GM12878 (cell line): ENCODE data around the gene CSF1R.

Experiments used
- ATF2 ChIP-seq: IDR thresholded peaks from 2 replicates; pipeline ENCODE4 v1.6.1; 2012; ENCODE audit warnings: low read length, inconsistent platforms
- BMI1 ChIP-seq: fragments of 450-650 bp; IDR thresholded peaks from 2 replicates; pipeline ENCODE4 v1.6.1; 2016; ENCODE audit warnings: mild to moderate bottlenecking, moderate library complexity, borderline replicate concordance
- CHD2 ChIP-seq: IDR thresholded peaks from 2 replicates; pipeline ENCODE4 v1.6.1; 2011; ENCODE audit warnings: low read depth, low read length, improper control_type of control experiment, borderline replicate concordance
- LARP7 ChIP-seq: fragments of 450-650 bp; IDR thresholded peaks from 2 replicates; pipeline ENCODE4 v1.6.1; 2017; ENCODE audit warnings: mild to moderate bottlenecking
- POLR2AphosphoS5 ChIP-seq: IDR thresholded peaks from 2 replicates; pipeline ENCODE4 v1.6.1; 2011; ENCODE audit warnings: mild to moderate bottlenecking, low read length, inconsistent platforms
- RCOR1 ChIP-seq: conservative IDR thresholded peaks from 2 replicates; pipeline ENCODE4 v1.6.1; 2012; ENCODE audit warnings: low read depth, low read length, improper control_type of control experiment
- SMC3 ChIP-seq: IDR thresholded peaks from 2 replicates; pipeline ENCODE4 v1.6.1; 2011; ENCODE audit warnings: low read length, improper control_type of control experiment, borderline replicate concordance
- SPI1 ChIP-seq: IDR thresholded peaks from 2 replicates; pipeline ENCODE4 v1.6.1; 2011; ENCODE audit warnings: low read depth, mild to moderate bottlenecking, low read length, moderate library complexity, borderline replicate concordance; ENCODE audit not compliant: insufficient read depth
- ZNF274 ChIP-seq: IDR thresholded peaks from one replicate; pipeline ENCODE4 v1.8.0; 2011; ENCODE audit not compliant: insufficient read length, insufficient read depth
- TF ChIP-seq, protein P1 (sequence below), 3 experiments: IDR thresholded peaks in 2 of 3; conservative IDR thresholded peaks in 1 of 3; 2 replicates each; pipeline ENCODE4 v1.5.1; 2011; ENCODE audit warnings: low read depth in 3 of 3, low read length in 3 of 3, mild to moderate bottlenecking in 3 of 3, control low read depth in 2 of 3, moderate library complexity in 2 of 3, inconsistent platforms in 1 of 3, mixed read lengths in 1 of 3; ENCODE audit not compliant: control insufficient read depth in 2 of 3, insufficient read depth in 1 of 3; ENCODE audit errors: extremely low read depth in 1 of 3
- TF ChIP-seq, protein P2 (sequence below): fragments of 450-650 bp; IDR thresholded peaks from 2 replicates; pipeline ENCODE4 v1.6.1; 2017; ENCODE audit warnings: low read depth, mild to moderate bottlenecking, moderate library complexity

DNA sequence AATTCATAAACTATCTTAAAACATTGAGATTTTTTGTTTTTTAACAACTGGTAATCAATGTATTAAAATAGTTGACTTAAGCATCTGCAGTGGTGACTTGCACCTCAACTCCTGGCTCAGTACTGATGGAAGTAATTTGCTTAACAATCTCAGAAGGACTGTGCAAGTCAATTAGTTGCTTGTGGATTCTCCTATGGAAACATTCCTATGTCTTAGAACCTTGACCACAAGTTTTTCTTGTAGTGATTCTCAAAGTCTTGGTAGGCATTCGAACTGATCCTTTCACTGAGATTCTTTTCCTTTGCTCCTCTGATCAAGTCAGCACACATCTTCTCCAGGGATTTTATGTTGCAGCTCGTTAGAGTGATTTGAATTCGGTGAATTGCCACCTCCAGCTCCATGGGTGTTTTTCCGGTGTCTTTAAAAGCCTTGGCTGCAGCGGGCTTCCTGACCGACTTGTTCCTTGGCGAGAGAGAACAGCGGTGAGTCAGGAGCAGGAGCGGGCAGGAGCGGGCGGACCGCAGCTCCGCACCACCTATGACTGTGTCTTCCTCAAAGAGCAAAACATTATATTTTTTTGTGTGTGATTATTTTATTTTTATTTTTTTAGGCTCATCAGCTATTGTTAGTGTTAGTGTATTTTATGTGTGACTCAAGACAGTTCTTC lies 64.7 kb downstream of the CSF1R start:
- TF ChIP-seq ATF2 (no peak), POLR2AphosphoS5 (no peak), LARP7 (no peak), SMC3 (no peak), SPI1 (no peak), RCOR1 (no peak), ZNF274 (no peak), CHD2 (no peak), BMI1 (no peak)
- TF ChIP-seq, protein P1, sequence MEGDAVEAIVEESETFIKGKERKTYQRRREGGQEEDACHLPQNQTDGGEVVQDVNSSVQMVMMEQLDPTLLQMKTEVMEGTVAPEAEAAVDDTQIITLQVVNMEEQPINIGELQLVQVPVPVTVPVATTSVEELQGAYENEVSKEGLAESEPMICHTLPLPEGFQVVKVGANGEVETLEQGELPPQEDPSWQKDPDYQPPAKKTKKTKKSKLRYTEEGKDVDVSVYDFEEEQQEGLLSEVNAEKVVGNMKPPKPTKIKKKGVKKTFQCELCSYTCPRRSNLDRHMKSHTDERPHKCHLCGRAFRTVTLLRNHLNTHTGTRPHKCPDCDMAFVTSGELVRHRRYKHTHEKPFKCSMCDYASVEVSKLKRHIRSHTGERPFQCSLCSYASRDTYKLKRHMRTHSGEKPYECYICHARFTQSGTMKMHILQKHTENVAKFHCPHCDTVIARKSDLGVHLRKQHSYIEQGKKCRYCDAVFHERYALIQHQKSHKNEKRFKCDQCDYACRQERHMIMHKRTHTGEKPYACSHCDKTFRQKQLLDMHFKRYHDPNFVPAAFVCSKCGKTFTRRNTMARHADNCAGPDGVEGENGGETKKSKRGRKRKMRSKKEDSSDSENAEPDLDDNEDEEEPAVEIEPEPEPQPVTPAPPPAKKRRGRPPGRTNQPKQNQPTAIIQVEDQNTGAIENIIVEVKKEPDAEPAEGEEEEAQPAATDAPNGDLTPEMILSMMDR (IDR thresholded peaks at IDR 0.05 in 2 of 3, conservative IDR thresholded peaks at IDR 0.05 in 1 of 3; ENCODE audit: control insufficient read depth in 2 of 3, extremely low read depth in 1 of 3, insufficient read depth in 1 of 3, low read depth in 3 of 3, low read length in 3 of 3): no peak
- TF ChIP-seq, protein P2, sequence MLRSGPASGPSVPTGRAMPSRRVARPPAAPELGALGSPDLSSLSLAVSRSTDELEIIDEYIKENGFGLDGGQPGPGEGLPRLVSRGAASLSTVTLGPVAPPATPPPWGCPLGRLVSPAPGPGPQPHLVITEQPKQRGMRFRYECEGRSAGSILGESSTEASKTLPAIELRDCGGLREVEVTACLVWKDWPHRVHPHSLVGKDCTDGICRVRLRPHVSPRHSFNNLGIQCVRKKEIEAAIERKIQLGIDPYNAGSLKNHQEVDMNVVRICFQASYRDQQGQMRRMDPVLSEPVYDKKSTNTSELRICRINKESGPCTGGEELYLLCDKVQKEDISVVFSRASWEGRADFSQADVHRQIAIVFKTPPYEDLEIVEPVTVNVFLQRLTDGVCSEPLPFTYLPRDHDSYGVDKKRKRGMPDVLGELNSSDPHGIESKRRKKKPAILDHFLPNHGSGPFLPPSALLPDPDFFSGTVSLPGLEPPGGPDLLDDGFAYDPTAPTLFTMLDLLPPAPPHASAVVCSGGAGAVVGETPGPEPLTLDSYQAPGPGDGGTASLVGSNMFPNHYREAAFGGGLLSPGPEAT: no peak
